Right lobe of liver (tissue), 4 donors: Measurements from ENCODE around the gene TRDMT1.

Experiments
- CTCF ChIP-seq, 4 donors: fragments of 200-600 bp in 3 of 4; fragments of 450-650 bp in 1 of 4; IDR thresholded peaks; one replicate each; pipeline versions ENCODE4 v1.5.1 to v1.8.0; 2016 to 2022; ENCODE audit warnings: antibody characterized with exemption in 4 of 4, mild to moderate bottlenecking in 2 of 4
- POLR2A ChIP-seq: fragments of 450-650 bp; IDR thresholded peaks from one replicate; pipeline ENCODE4 v1.6.1; 2017; ENCODE audit warnings: antibody characterized with exemption, mild to moderate bottlenecking
- donor health status: DM: no; HTN: no; CAD: no.
- donor health status: DM: no; HTN: no; CAD: no.
- donor health status: DM: no; HTN: yes; CAD: no.

GRCh38 chr10:17175551-17175950 lies 25.9 kb downstream of the TRDMT1 start:
- TF ChIP-seq CTCF (IDR thresholded peaks at IDR 0.05) (no peak), POLR2A (no peak)
